Colonic mucosa (tissue), 4 donors: Measurements from ENCODE around the gene CALML5. TPM values are rescaled to one million over a fixed set of nuclear protein-coding genes. Genes with fewer than 3 reads are reported as not detected.

Experiments
- DNase-seq: peaks from one replicate; pipeline ENCODE4 v3.0.0-alpha.2; 2020
- H3K27ac ChIP-seq: fragments of 200-600 bp; one replicate; pipeline ENCODE4 v1.8.0; 2021
- H3K27me3 ChIP-seq: fragments of 200-600 bp; one replicate; pipeline ENCODE4 v1.8.0; 2021
- H3K36me3 ChIP-seq: fragments of 200-600 bp; one replicate; pipeline ENCODE4 v1.8.0; 2021
- H3K4me1 ChIP-seq: fragments of 200-600 bp; one replicate; pipeline ENCODE4 v1.8.0; 2021; ENCODE audit warnings: mild to moderate bottlenecking
- H3K4me3 ChIP-seq: fragments of 200-600 bp; one replicate; pipeline ENCODE4 v1.8.0; 2021
- H3K9ac ChIP-seq, 2 donors: one replicate each; pipeline ENCODE4 v1.7.0; 2013; ENCODE audit warnings: control low read depth in 2 of 2, low read depth in 2 of 2, low read length in 2 of 2
- H3K9me3 ChIP-seq: fragments of 200-600 bp; one replicate; pipeline ENCODE4 v1.8.0; 2021
- intact Hi-C: fragments of 100-400 bp; cut with DNase I; formaldehyde crosslinking; loops from one replicate; pipeline ENCODE4 v1.14.1; 2022
- total RNA-seq, 2 donors: library from RNA; stranded (reverse); fragmentation: NEBNext Ultra II Directional in 1 of 2; extraction: Animal tissue kit (Norgen Biotek cat#: 25700) in 1 of 2; gene quantifications; one replicate each; pipeline ENCODE4 v1.2.1, GENCODE V29; 2021
- TF ChIP-seq, protein P1 (sequence below): fragments of 200-600 bp; IDR thresholded peaks from one replicate; pipeline ENCODE4 v1.8.0; 2022; ENCODE audit warnings: antibody characterized with exemption, mild to moderate bottlenecking
- donor health status: healthy.
- donor health status: DM: no; HTN: no; CAD: no.
- donor health status: DM: no; HTN: no; CAD: no.

The CALML5 gene
- total RNA-seq, 2 donors from 2014 or later = not detected

DNA sequence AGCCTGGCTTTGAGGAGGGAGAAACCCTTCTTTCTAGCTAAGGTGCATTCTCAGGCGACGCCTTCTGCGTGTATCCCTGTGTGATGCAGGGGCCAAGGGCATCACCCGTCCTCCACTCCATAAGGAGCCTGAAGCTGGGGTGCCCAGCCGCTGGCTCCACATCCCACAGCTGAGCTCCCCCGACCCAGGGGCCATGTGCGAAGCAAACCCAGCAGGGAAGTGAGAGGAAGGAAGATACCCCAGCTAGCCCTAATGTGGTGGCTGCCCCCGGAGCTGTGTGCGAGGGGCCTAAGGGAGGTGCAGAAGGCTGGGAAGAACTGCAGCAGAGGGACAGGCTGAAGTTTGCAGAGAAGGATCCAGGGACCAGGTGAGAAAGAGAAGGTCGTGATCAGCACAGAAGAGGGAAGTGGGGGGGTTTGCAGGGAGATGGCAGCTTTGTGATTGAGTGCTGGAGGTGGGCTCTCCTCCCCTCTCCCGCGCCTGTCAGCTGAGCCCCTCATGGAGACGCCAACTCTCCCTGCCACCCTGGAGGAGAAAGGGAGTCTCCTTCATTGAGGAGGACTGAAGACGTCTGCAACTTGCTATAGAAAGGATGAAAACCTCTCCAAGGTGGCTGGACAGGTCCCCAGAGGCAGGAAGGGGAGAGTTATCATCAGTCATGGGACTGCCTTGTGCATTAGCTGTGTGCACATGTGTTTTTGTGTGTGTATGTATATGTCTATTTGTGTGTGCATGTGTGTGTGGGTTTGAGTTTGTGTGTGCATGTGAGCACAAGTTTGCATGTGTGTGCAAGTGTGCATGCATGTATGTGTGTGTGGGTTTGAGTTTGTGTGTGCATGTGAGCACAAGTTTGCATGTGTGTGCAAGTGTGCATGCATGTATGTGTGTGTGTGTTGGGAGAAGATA is 3.5 kb upstream of the CALML5 start:
- no peaks in the 10 kb centered on the region for H3K36me3 ChIP-seq
- DNase-seq = no peak
- intact Hi-C loops = no loop called here
- TF ChIP-seq, protein P1, sequence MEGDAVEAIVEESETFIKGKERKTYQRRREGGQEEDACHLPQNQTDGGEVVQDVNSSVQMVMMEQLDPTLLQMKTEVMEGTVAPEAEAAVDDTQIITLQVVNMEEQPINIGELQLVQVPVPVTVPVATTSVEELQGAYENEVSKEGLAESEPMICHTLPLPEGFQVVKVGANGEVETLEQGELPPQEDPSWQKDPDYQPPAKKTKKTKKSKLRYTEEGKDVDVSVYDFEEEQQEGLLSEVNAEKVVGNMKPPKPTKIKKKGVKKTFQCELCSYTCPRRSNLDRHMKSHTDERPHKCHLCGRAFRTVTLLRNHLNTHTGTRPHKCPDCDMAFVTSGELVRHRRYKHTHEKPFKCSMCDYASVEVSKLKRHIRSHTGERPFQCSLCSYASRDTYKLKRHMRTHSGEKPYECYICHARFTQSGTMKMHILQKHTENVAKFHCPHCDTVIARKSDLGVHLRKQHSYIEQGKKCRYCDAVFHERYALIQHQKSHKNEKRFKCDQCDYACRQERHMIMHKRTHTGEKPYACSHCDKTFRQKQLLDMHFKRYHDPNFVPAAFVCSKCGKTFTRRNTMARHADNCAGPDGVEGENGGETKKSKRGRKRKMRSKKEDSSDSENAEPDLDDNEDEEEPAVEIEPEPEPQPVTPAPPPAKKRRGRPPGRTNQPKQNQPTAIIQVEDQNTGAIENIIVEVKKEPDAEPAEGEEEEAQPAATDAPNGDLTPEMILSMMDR = no peak
- H3K27ac ChIP-seq = no peak overlapping the region
- no peak overlapping the region for H3K4me3 ChIP-seq
- H3K9me3 ChIP-seq = no peaks in the 10 kb centered on the region
- H3K4me1 ChIP-seq = no peaks in the 10 kb centered on the region
- H3K9ac ChIP-seq = peak overlapping the region in 1 of 2 donors; percentile 78
- no peaks in the 10 kb centered on the region for H3K27me3 ChIP-seq

DNA sequence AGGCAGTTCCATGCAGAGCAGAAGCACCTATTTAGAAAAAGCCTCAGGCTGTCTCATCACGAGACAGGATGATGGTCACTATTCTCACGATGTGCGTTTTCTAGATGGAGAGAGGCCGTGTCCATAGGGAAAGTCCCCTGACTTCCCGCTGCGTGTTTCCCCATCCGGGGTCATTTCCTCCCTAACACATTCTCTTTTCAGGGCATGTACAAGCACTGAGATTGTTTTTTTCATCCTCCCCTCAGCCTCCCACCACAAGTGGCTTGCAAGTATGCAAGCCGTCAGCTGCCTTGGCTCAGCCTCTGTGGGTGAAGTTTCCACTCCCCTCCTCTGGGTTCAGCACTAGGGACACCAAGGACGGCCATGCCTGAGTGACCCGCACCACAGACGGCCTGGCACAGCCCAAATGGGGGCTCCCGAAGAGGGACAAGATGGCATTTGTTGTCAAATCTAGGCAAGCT is 2.7 kb upstream of the CALML5 start:
- Histone ChIP-seq H3K4me1 (no peaks in the 10 kb centered on the region), H3K27ac (no peak overlapping the region), H3K4me3 (no peak overlapping the region), H3K27me3 (no peaks in the 10 kb centered on the region), H3K9me3 (no peaks in the 10 kb centered on the region), H3K36me3 (no peaks in the 10 kb centered on the region), H3K9ac (peak overlapping the region in 1 of 2 donors; percentile 78)
- intact Hi-C loops = no loop called here
- no peak for DNase-seq
- TF ChIP-seq, protein P1 = no peak

DNA sequence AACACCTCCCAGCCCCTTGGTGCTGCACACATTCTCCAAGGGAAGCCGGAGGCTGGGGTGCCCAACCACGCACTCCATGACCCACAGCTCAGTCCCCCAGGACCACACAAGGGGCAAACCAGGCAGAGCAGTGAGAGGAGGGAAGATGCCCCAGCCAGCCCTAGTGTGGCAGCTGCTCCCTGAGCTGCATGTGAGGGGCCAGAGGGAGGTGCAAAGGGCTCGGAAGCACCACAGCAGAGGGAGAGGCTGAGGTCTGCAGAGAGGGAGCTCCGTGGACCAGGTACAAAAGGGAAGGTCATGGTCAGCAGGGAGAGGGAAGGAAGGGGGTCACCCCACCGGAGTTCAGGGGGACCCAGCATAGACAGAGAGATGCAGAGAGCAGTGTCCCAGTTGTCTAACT is 1.5 kb upstream of the CALML5 start:
- Histone ChIP-seq H3K4me1 (no peaks in the 10 kb centered on the region), H3K36me3 (no peaks in the 10 kb centered on the region), H3K9ac (no peak overlapping the region), H3K27me3 (no peaks in the 10 kb centered on the region), H3K9me3 (no peaks in the 10 kb centered on the region), H3K4me3 (no peak overlapping the region), H3K27ac (no peak overlapping the region)
- intact Hi-C loops = no loop called here
- DNase-seq = no peak
- TF ChIP-seq, protein P1 = no peak

DNA sequence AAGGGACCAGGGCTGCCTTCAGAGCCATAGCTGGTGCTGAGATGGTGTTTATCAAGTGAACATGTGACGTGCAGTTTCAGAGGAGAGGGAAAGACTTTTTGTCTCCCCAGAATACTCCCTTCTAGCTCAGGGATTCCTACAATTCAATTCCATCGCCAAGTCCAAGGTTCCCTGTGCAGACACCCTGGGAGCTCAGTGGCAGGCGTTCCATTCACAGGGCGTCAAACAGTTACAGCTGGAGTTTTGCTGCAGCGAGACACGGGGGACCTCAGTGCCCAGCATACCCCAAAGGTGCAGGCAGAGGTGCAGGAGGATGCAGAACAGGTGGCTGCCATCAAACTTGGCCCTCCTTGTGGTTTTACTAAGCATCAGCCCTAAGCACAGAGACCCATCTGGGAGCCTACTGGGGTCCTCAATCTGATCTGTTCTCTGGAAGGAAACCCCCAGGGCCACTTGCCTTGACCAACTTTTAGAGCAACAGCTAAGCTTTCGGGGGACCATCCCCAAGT is 846 bp upstream of the CALML5 start:
- no peaks in the 10 kb centered on the region for H3K9me3 ChIP-seq
- H3K27ac ChIP-seq = no peak overlapping the region
- H3K4me3 ChIP-seq = no peak overlapping the region
- intact Hi-C loops = no loop called here
- H3K27me3 ChIP-seq = no peaks in the 10 kb centered on the region
- no peak for DNase-seq
- TF ChIP-seq, protein P1 = no peak
- no peaks in the 10 kb centered on the region for H3K4me1 ChIP-seq
- no peak overlapping the region for H3K9ac ChIP-seq
- H3K36me3 ChIP-seq = no peaks in the 10 kb centered on the region

DNA sequence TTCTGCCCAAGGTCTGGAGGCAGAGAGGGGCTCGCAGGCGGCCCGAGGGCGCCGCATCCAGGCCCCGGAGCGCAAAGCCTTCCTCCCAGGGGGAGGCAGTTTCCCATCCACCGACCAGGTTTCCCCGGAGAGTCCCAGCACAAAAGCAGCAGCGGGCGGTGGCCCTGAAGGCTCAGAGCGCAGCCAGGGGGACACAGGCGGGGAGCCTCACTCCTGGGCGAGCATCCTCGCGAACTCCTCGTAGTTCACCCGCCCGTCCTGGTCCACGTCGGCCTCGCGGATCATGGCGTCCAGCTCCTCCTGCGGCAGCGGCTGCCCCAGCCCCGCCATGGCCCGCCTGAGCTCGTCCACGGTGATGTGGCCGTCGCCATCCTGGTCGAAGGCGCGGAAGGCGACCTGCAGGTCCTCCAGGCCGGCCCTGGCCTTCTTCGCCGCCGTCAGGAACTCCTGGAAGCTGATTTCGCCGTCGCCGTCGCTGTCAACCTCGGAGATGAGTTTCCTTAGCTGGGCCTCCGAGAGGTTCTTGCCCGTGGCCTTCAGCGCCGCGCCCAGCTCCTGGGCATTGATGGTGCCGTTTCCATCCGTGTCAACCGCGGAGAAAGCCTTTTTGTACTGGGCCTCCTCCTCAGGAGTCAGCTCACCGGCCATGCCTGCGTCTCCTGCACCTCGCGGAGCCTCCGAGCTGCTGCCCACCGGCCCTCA is 428 bp downstream of the CALML5 start:
- Histone ChIP-seq H3K9me3 (no peaks in the 10 kb centered on the region), H3K4me3 (no peak overlapping the region), H3K27ac (no peak overlapping the region), H3K36me3 (no peaks in the 10 kb centered on the region), H3K9ac (no peak overlapping the region), H3K27me3 (no peaks in the 10 kb centered on the region), H3K4me1 (no peaks in the 10 kb centered on the region)
- intact Hi-C loops = no loop called here
- TF ChIP-seq, protein P1 = no peak
- DNase-seq = no peak
